ENCODE measurements around the gene NSD1.

- no peak for TF ChIP-seq POLR2AphosphoS5 (IDR thresholded peaks at IDR 0.05)
- no peak for TF ChIP-seq EZH2 (IDR thresholded peaks at IDR 0.05; ENCODE audit: borderline replicate concordance, insufficient read depth, low read length, poor library complexity, severe bottlenecking)
- TF ChIP-seq CTCF (IDR thresholded peaks at IDR 0.05; ENCODE audit: poor library complexity, severe bottlenecking) = no peak
- no peak for TF ChIP-seq RAD21 (conservative IDR thresholded peaks at IDR 0.05)
- TF ChIP-seq EP300 (conservative IDR thresholded peaks at IDR 0.05; ENCODE audit: poor library complexity, severe bottlenecking) = no peak
- TF ChIP-seq TAF1 (IDR thresholded peaks at IDR 0.05; ENCODE audit: low read depth) = no peak
These were observed 137.5 kb downstream of the NSD1 start for GRCh38 chr5:177271113-177271512.

Measured in neural cell (in vitro differentiated cells).